Lung (tissue), 12 donors: ENCODE measurements around the gene DDX28. TPM values are rescaled to one million over a fixed set of nuclear protein-coding genes. Genes with fewer than 3 reads are reported as not detected.
"Not testable (repeated sequence)": the region's sequence is repeated elsewhere in the genome, so short reads cannot be mapped to it uniquely, and the experiment has no call there.

Experiments
- ATAC-seq: fragments of 200-7000 bp; cut with Tn5 transposase; one replicate; pipeline ENCODE4 v1.9.1; 2020; ENCODE audit warnings: moderate number of reproducible peaks; ENCODE audit not compliant: insufficient read depth, low FRiP score
- DNase-seq, 3 donors: peaks; one replicate each; pipeline ENCODE4 v3.0.0-alpha.2; 2013 to 2017
- H3K27ac ChIP-seq, 2 donors: one replicate each; pipeline ENCODE4 v1.5.1; 2013; ENCODE audit warnings: mild to moderate bottlenecking in 2 of 2, moderate library complexity in 2 of 2, control low read depth in 1 of 2, inconsistent platforms in 1 of 2, low read depth in 1 of 2, low read length in 1 of 2
- H3K27me3 ChIP-seq, 3 donors: one replicate each; pipeline ENCODE4 v1.5.1; 2013; ENCODE audit warnings: low read length in 2 of 3; ENCODE audit not compliant: control insufficient read depth in 3 of 3, insufficient read depth in 3 of 3
- H3K36me3 ChIP-seq, 4 donors: one replicate each; pipeline ENCODE4 v1.5.1; 2013; ENCODE audit warnings: low read length in 4 of 4, mild to moderate bottlenecking in 1 of 4, moderate library complexity in 1 of 4; ENCODE audit not compliant: control insufficient read depth in 4 of 4, insufficient read depth in 4 of 4
- H3K4me1 ChIP-seq, 5 donors: one replicate each; pipeline ENCODE4 v1.5.1; 2013; ENCODE audit warnings: low read length in 5 of 5, mild to moderate bottlenecking in 2 of 5, moderate library complexity in 1 of 5; ENCODE audit not compliant: control insufficient read depth in 5 of 5, insufficient read depth in 5 of 5
- H3K4me3 ChIP-seq: one replicate; pipeline ENCODE4 v1.5.1; 2013; ENCODE audit warnings: mild to moderate bottlenecking, control low read depth, moderate library complexity
- H3K9ac ChIP-seq, 2 donors: one replicate each; pipeline ENCODE4 v1.5.1; 2013; ENCODE audit warnings: low read length in 2 of 2, control low read depth in 1 of 2; ENCODE audit not compliant: insufficient read depth in 1 of 2
- H3K9me3 ChIP-seq, 4 donors: one replicate each; pipeline ENCODE4 v1.5.1; 2013; ENCODE audit warnings: low read length in 3 of 4, mild to moderate bottlenecking in 1 of 4, moderate library complexity in 1 of 4; ENCODE audit not compliant: control insufficient read depth in 4 of 4, insufficient read depth in 3 of 4
- CTCF ChIP-seq: IDR thresholded peaks from 2 replicates; pipeline ENCODE4 v1.5.1; 2012; ENCODE audit warnings: mild to moderate bottlenecking; ENCODE audit errors: control extremely low read depth, extremely low read depth
- WGBS, 2 donors: extraction: QIAGEN DNeasy Blood & Tissue Kit; methylation state at CpG; one replicate each; pipeline ENCODE4 v1.1.7; 2013; 5-methylcytosine and 5-hydroxymethylcytosine counted together
- polyA plus RNA-seq, 2 donors: library from polyadenylated mRNA; stranded (reverse); fragments of 200-250 nt; gene quantifications; one replicate each; pipeline ENCODE4 v1.2.1, GENCODE V29; 2013
- total RNA-seq, 2 donors: library from RNA; depleted of rRNA in 1 of 2; stranded (reverse); fragments of >200 nt in 1 of 2; gene quantifications; one replicate each; pipeline ENCODE4 v1.2.1, GENCODE V29; 2014 to 2021
- donor health status: control.
- donor health status: control.
- donor health status: Bipolar disorder and iron deficiency.
- donor health status: healthy.
- donor health status: DM: yes; HTN: yes; CAD: no.

DDX28 gene
- total and polyA plus RNA-seq, 4 donors, result 6.6 to 14.5 (median 11.0) TPM

DNA sequence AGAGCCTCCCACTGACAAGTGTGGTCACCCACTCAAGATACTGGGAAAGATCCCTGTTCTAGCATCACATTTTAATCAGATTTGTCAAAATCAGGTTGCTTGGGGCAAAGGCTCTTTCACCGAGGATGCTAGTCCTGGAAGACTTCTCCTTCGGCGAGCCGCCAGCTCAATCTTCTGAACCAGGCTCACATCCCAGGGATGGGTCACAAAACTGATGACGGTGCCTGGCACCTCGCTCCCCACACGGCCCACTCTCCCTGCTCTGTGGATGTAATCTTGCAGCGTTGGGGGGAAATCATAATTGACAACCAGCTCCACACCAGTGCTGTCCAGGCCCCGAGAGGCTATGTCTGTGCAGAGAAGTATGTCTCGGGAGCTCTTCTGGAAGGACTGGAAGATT, 1.5 kb downstream of the DDX28 start:
- H3K4me1 ChIP-seq, result peaks cover 7 to 16% (median 9%) of the 10 kb centered on the region in 5 donors
- TF ChIP-seq CTCF, result no peak
- H3K27ac ChIP-seq, result no peak overlapping the region
- no peak for ATAC-seq
- DNase-seq, result no peak
- H3K9me3 ChIP-seq, result no peaks in the 10 kb centered on the region
- no peaks in the 10 kb centered on the region for H3K27me3 ChIP-seq
- H3K9ac ChIP-seq, result no peak overlapping the region
- H3K4me3 ChIP-seq, result no peak overlapping the region
- WGBS, 2 donors, result 92 to 97% methylated on average over 10 of the region's 10 CpGs
- H3K36me3 ChIP-seq, result peaks cover 0 to 11% (median 3%) of the 10 kb centered on the region in 4 donors

DNA sequence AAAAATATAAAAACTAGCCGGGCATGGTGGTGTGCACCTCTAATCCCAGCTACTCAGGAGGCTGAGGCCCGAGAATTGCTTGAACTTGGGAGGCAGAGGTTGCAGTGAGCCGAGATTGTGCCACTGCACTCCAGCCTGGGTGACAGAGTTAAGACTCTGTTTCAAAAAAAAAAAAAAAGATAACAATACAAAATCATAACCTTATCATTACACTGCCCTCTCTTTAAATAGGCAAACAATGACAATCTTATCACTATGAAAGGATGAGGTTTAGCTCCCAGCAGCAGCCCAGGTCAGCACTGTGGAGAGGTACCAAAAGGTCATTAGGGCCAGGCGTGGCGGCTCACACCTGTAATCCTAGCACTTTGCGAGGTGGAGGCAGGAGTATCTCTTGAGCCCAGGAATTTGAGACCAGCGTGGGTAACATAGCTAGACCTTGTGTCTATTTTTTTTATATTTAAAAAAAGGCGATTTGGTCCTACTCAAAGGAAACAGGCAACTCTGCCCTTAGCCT, 3.8 kb downstream of the DDX28 start:
- peaks cover 0 to 6% (median 2%) of the 10 kb centered on the region in 4 donors for H3K36me3 ChIP-seq
- H3K27me3 ChIP-seq, result no peaks in the 10 kb centered on the region
- H3K4me1 ChIP-seq, result peaks cover 7 to 14% (median 9%) of the 10 kb centered on the region in 5 donors
- no peak overlapping the region for H3K9ac ChIP-seq
- TF ChIP-seq CTCF, result no peak
- H3K4me3 ChIP-seq, result no peak overlapping the region
- WGBS, 2 donors, result 77 to 87% methylated on average over 8 of the region's 8 CpGs
- ATAC-seq (no peak), DNase-seq (no peak)
- H3K27ac ChIP-seq, result no peak overlapping the region
- no peaks in the 10 kb centered on the region for H3K9me3 ChIP-seq

- Histone ChIP-seq H3K9me3 (no peaks in the 10 kb centered on the region), H3K36me3 (no peaks in the 10 kb centered on the region), H3K4me1 (no peaks in the 10 kb centered on the region), H3K4me3 (no peak within 1 kb of the TSS), H3K27ac (no peak within 1 kb of the TSS), H3K27me3 (peaks cover 0 to 3% (median 0%) of the 10 kb centered on the region in 3 donors), H3K9ac (no peak within 1 kb of the TSS)
- TF ChIP-seq CTCF, result no peak
- ATAC-seq, result no peak
- no peak for DNase-seq
- WGBS, 2 donors, result 85 to 94% methylated on average over 5 of the region's 5 CpGs
Observed at GRCh38 chr16:68015681-68016080, 7.4 kb downstream of the DDX28 start, which contains the start of gene DPEP2NB. Gene DPEP2NB, minus strand, starts transcription at chr16:68015911. Its CDS starts 141 bp downstream, at chr16:68015770.

DNA sequence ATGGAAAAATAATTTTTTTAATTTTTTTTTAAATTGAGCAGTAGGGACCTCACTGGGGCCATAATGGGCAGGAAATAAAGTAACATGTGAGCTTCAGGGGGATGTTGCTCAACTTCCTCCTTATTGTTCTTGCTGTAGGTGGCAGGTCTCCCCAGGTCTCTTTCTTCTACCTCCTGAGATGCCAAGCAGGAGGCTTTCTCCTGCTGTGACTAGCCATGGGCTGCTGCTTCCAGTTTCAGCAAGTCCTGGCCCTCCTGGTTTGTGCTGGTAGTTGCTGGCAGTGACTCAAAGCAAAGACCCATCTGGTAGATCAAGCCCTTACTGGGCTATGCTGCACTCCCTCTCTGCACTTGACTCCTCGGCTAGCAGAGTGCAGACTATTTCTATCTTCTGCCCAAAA, 9.6 kb downstream of the DDX28 start:
- Histone ChIP-seq H3K9me3 (no peaks in the 10 kb centered on the region), H3K27me3 (peaks cover 0 to 3% (median 0%) of the 10 kb centered on the region in 3 donors), H3K27ac (no peak overlapping the region), H3K4me3 (no peak overlapping the region), H3K9ac (no peak overlapping the region), H3K36me3 (no peaks in the 10 kb centered on the region), H3K4me1 (peaks cover 0 to 2% (median 0%) of the 10 kb centered on the region in 5 donors)
- ATAC-seq (no peak), DNase-seq (peak in 1 of 3 donors; percentile 7)
- 23 to 52% methylated on average over 1 of the region's 1 CpG for WGBS, 2 donors
- TF ChIP-seq CTCF, result no peak

DNA sequence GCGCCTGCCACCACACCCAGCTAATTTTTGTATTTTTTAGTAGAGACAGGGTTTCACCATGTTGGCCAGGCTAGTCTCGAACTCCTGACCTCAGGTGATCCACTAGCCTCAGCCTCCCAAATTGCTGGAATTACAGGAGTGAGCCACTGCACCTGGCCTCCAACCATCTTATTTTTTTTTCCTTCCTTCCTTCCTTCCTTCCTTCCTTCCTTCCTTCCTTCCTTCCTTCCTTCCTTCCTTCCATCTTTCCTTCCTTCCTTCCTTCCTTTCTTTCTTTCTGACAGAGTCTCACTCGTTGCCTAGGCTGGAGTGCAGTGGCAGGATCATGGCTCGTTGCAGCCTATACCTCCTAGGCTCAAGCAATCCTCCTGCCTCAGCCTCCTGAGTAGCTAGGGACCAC, 13.2 kb downstream of the DDX28 start:
- not testable (repeated sequence) for H3K4me3 ChIP-seq, DNase-seq, H3K9ac ChIP-seq, H3K9me3 ChIP-seq, ATAC-seq, H3K4me1 ChIP-seq, H3K36me3 ChIP-seq, H3K27ac ChIP-seq, H3K27me3 ChIP-seq
- 76 to 84% methylated on average over 4 of the region's 4 CpGs for WGBS, 2 donors
